ENCODE data around the gene MAML3. TPM values are rescaled to one million over a fixed set of nuclear protein-coding genes. Genes with fewer than 3 reads are reported as not detected.

The MAML3 gene
- total and polyA plus RNA-seq, 8 donors = 5.8 to 18.7 (median 16.7) TPM

DNA sequence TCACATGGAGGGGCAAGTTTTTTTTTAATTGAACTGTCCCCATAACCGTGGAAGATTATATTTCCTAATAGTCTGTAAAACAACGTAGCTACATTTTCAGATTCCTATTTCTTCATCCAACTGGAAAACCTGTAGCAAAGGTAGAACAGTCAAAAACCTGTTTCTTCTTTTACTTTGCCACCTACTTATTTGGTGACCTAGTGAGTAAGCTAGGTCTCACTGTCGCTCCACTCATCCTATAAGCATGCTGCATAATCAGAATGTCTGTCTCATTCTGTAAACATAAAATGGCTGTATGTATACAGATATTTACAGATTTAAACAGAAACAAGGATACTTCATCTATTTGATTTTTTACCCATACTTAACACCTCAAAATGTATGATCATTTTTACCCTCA is 20.4 kb downstream of the MAML3 start:
- Histone ChIP-seq H3K9me3 (no peaks in the 10 kb centered on the region), H3K4me3 (no peak overlapping the region), H3K27me3 (no peaks in the 10 kb centered on the region), H3K4me1 (peaks cover 12 to 25% of the 10 kb centered on the region in 2 donors), H3K27ac (no peak overlapping the region), H3K36me3 (no peaks in the 10 kb centered on the region)
- no peak for DNase-seq
- intact Hi-C loops (cut with DNase I) = no loop called here
- no peak for ATAC-seq
- TF ChIP-seq, protein P1, sequence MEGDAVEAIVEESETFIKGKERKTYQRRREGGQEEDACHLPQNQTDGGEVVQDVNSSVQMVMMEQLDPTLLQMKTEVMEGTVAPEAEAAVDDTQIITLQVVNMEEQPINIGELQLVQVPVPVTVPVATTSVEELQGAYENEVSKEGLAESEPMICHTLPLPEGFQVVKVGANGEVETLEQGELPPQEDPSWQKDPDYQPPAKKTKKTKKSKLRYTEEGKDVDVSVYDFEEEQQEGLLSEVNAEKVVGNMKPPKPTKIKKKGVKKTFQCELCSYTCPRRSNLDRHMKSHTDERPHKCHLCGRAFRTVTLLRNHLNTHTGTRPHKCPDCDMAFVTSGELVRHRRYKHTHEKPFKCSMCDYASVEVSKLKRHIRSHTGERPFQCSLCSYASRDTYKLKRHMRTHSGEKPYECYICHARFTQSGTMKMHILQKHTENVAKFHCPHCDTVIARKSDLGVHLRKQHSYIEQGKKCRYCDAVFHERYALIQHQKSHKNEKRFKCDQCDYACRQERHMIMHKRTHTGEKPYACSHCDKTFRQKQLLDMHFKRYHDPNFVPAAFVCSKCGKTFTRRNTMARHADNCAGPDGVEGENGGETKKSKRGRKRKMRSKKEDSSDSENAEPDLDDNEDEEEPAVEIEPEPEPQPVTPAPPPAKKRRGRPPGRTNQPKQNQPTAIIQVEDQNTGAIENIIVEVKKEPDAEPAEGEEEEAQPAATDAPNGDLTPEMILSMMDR (IDR thresholded peaks at IDR 0.05) = no peak

DNA sequence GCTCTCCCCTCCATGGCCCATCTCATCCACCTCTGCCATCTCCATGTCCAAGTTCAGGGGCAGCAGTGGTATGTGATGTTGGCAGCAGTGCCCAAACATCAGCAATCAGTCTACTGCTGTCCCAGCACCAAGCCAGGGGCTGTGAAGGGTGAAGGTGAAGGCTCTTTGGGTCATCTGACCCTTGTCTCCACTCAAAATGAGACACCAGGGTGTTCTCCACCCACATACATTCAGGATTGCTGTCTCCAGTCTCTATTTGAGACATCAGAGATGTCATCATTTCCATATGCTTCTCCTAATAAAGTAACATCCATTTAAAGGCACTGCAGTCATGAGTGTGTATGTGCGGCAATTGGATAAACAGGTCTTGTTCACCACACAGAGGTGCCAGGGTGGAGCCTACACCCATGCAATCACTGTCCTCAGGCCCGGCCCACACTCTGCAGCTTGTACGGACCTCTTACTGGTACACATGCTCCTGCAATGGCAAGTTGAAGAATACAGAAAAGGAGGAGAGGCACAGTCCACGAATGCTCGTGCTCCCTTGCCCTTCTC is 22.2 kb downstream of the MAML3 start:
- no peak for ATAC-seq
- H3K4me3 ChIP-seq = no peak overlapping the region
- TF ChIP-seq, protein P1 (IDR thresholded peaks at IDR 0.05) = no peak
- DNase-seq = no peak
- no peaks in the 10 kb centered on the region for H3K27me3 ChIP-seq
- no peaks in the 10 kb centered on the region for H3K36me3 ChIP-seq
- no peak overlapping the region for H3K27ac ChIP-seq
- H3K4me1 ChIP-seq = peaks cover 0 to 17% of the 10 kb centered on the region in 2 donors
- H3K9me3 ChIP-seq = no peaks in the 10 kb centered on the region
- intact Hi-C loops (cut with DNase I) = no loop called here

DNA sequence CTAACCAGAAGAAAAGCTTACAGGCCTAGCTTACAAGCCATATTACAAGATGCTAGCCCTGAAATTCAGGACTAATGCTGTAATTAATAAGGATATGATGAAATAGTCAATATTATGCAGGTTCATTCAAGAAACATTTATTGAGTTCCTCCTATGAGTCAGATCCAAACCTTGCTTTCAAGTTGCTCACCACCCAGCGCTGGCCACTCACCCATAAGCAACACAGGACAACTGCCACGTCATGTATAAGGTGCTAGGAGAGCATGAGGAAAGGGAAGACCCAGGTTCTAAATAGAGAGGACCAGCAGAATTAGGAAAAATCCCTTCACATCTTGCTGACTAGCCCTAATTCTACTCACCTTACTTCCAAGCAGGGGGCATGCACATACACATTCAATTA is 23.3 kb downstream of the MAML3 start:
- Histone ChIP-seq H3K27me3 (no peaks in the 10 kb centered on the region), H3K4me1 (peaks cover 0 to 6% of the 10 kb centered on the region in 2 donors), H3K9me3 (no peaks in the 10 kb centered on the region), H3K27ac (no peak overlapping the region), H3K4me3 (no peak overlapping the region), H3K36me3 (no peaks in the 10 kb centered on the region)
- TF ChIP-seq, protein P1 (IDR thresholded peaks at IDR 0.05) = no peak
- ATAC-seq (peak; percentile 35), DNase-seq (no peak)
- intact Hi-C loops (cut with DNase I) = no loop called here

DNA sequence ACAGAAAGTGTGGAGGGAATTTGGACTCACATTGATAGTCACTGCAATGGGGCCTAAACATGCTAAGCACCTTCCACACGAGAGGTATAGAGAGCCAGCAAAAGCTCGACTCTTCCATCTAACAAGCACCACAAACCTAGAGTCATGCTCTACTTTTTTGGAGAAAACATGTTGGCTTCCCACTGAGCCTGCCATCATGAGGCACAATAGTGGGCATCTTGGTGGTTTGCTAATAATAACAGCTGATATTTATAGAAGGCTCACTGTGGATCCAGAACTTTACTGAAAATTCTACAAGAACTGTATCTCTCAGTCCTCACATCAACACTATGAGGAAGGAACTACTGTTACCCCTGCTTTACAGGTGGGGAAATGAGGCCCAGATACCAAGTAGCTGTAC is 26.6 kb downstream of the MAML3 start:
- ATAC-seq (no peak), DNase-seq (no peak)
- TF ChIP-seq, protein P1 (IDR thresholded peaks at IDR 0.05) = no peak

DNA sequence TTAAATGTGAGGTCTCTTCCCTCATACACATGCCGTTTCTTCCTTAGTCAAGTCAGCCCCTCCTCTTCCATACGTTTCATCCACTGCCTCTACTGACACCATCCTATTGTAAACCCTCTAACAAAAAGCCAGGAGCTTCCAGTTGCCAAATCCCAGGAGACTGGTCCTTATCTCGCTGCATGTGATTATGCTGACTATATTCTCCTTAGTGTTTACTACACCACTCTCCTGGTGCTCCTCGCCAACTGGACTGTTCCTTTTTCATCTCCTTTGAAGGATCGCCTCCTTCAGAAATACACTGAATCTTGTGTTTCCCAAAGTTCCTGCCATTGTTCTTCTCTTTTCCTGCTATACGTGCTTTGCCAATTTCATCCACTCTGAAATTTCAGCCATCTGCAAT is 27.7 kb downstream of the MAML3 start:
- H3K9me3 ChIP-seq = no peaks in the 10 kb centered on the region
- H3K36me3 ChIP-seq = no peaks in the 10 kb centered on the region
- intact Hi-C loops (cut with DNase I) = no loop called here
- no peaks in the 10 kb centered on the region for H3K27me3 ChIP-seq
- TF ChIP-seq, protein P1 (IDR thresholded peaks at IDR 0.05) = no peak
- DNase-seq (no peak), ATAC-seq (no peak)
- no peaks in the 10 kb centered on the region for H3K4me1 ChIP-seq
- H3K4me3 ChIP-seq = no peak overlapping the region
- no peak overlapping the region for H3K27ac ChIP-seq

More for the DNA sequence above, 26.6 kb downstream of the MAML3 start:
- intact Hi-C loops (cut with DNase I) = no loop called here
- Histone ChIP-seq H3K27me3 (no peaks in the 10 kb centered on the region), H3K4me1 (peaks cover 0 to under 1% of the 10 kb centered on the region in 2 donors), H3K9me3 (no peaks in the 10 kb centered on the region), H3K27ac (no peak overlapping the region), H3K36me3 (no peaks in the 10 kb centered on the region), H3K4me3 (no peak overlapping the region)
